ENCODE data around the gene NOPCHAP1. TPM values are rescaled to one million over a fixed set of nuclear protein-coding genes. Genes with fewer than 3 reads are reported as not detected.

NOPCHAP1 gene
- total RNA-seq, 1 experiment from 2014 or later = 49.3 TPM

- no peak for TF ChIP-seq CTCF (conservative IDR thresholded peaks at IDR 0.05)
- no CpG with 5 or more reads among the region's 15 CpGs for WGBS (ENCODE audit: extremely low coverage, insufficient read length, low lambda C conversion rate)
- H3K4me3 Mint-ChIP-seq = no peak overlapping the region
- H2BK12ac ChIP-seq (ENCODE audit: insufficient read length, low read depth, low read length) = no peak overlapping the region
- H3K14ac ChIP-seq (ENCODE audit: insufficient read depth, low read length) = no peak overlapping the region; the same call in 1 of the 2 replicates
- no peaks in the 10 kb centered on the region for H3K23me2 ChIP-seq (ENCODE audit: insufficient read length, low read depth, low read length, poor library complexity, severe bottlenecking)
- no peak overlapping the region for H4K91ac ChIP-seq (ENCODE audit: insufficient read length, low read depth, low read length)
- no peaks in the 10 kb centered on the region for H3K27me3 Mint-ChIP-seq (ENCODE audit: low read depth)
- H3K4ac ChIP-seq (ENCODE audit: low read depth, low read length) = no peak overlapping the region
- no peak overlapping the region for H2BK20ac ChIP-seq (ENCODE audit: low read depth, low read length, poor library complexity, severe bottlenecking)
- no peaks in the 10 kb centered on the region for H3K79me2 ChIP-seq (ENCODE audit: insufficient read depth, low read length)
- peak overlapping the region in 2 of 3 experiments; percentile 51 to 85; a peak in 3 of 7 replicates for H3K27ac Mint-ChIP-seq
- no peak overlapping the region for H4K5ac ChIP-seq (ENCODE audit: insufficient read length, low read depth, low read length)
- no peak overlapping the region for H2AFZ ChIP-seq (ENCODE audit: low read length)
- H3K23ac ChIP-seq (ENCODE audit: insufficient read length, low read depth, low read length) = no peak overlapping the region
- H3K9me3 ChIP-seq (ENCODE audit: control insufficient read depth, low read depth, low read length) = no peaks in the 10 kb centered on the region
- no peak overlapping the region for H3K56ac ChIP-seq (ENCODE audit: insufficient read length, low read depth, low read length)
- no peaks in the 10 kb centered on the region for H3K27me3 ChIP-seq (ENCODE audit: insufficient read depth, low read length)
- H3K79me1 ChIP-seq (ENCODE audit: insufficient read depth, low read depth, low read length, poor library complexity, severe bottlenecking) = no peaks in the 10 kb centered on the region
- H4K8ac ChIP-seq (replicated peaks; ENCODE audit: insufficient read length, low read depth, low read length) = no peak overlapping the region
- H3K36me3 Mint-ChIP-seq (ENCODE audit: insufficient read depth in 1 of 3, low read depth in 3 of 3) = peaks cover 63 to 92% (median 86%) of the 10 kb centered on the region in 3 experiments
- no peaks in the 10 kb centered on the region for H3K4me1 ChIP-seq (ENCODE audit: insufficient read depth, low read length)
- no peak for DNase-seq
- H2AK5ac ChIP-seq (ENCODE audit: insufficient read length, low read length) = no peak overlapping the region
- H3T11ph ChIP-seq (ENCODE audit: low read length) = no peak overlapping the region
- no peaks in the 10 kb centered on the region for H3K9me3 Mint-ChIP-seq
- no peak overlapping the region for H2BK5ac ChIP-seq (ENCODE audit: insufficient read length, low read length)
- no peak overlapping the region for H3K9ac ChIP-seq (ENCODE audit: extremely low read depth, insufficient read length, low read length)
- no peak overlapping the region for H2BK120ac ChIP-seq (ENCODE audit: low read depth, low read length, poor library complexity, severe bottlenecking)
- no peak overlapping the region for H3K4me2 ChIP-seq (ENCODE audit: insufficient read depth, insufficient read length, low read length)
- H3K27ac ChIP-seq (ENCODE audit: insufficient read length, low read depth, low read length) = no peak overlapping the region
- no peaks in the 10 kb centered on the region for H4K20me1 ChIP-seq (ENCODE audit: control insufficient read depth, insufficient read depth, insufficient read length)
- H3K4me1 Mint-ChIP-seq = no peaks in the 10 kb centered on the region
- H3K18ac ChIP-seq (ENCODE audit: insufficient read length, low read depth, low read length) = no peak overlapping the region
- H2BK15ac ChIP-seq (ENCODE audit: low read depth, low read length) = no peak overlapping the region
These were observed 12.6 kb downstream of the NOPCHAP1 start for GRCh38 chr12:104998423-104999346.

Measured in H9 (cell line).